ENCODE results near the gene FGF8.
"Not testable (repeated sequence)": the region's sequence is repeated elsewhere in the genome, so short reads cannot be mapped to it uniquely, and the experiment has no call there.

The FGF8 gene, protein sequence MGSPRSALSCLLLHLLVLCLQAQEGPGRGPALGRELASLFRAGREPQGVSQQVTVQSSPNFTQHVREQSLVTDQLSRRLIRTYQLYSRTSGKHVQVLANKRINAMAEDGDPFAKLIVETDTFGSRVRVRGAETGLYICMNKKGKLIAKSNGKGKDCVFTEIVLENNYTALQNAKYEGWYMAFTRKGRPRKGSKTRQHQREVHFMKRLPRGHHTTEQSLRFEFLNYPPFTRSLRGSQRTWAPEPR

DNA sequence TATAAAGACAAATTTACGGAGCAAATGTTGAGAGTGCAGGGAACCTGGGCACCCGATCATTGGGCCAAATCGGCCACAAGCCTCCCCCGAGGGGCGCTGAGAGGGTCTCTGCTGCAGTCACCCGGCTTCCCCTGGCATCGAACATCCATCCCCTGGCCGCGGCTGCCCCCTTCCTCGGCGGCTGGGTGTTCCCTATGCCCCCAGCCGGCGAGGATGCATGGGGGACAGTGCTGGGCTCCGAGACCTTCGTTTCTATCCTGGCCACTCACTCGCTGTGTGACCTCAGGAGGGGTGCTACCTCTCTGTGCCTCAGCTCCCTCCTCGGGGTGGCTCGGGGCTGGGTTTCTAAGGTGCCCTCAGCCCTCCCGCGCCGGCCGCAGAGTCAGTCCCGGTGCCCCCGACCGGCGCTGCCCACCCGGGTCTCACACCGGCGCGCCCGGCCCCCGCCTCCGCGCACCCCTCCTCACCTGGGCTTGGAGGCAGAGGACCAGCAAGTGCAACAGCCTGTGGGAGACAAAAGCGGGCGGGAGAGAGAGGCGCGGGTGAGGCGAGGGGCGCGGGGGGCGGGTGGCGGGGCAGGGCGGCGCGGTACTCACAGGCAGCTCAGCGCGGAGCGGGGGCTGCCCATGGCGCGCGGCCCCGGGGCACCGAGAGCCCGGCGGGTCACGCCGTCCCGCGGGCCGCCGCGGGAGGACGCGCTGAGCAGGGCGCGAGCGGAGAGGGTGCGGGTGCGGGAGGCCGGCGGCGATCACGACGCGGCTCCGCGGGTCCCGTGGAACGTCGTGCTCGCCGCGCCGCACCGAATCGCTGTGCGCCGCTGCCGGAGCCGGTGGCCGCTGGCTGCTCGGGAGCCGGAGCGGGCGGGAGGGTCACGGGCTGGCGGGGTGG is at the start of gene FGF8:
Gene FGF8, minus strand, starts transcription at position 842 of the 888 bp plus-strand sequence. Its CDS starts 214 bp downstream, at position 628.
- no peak for DNase-seq

DNA sequence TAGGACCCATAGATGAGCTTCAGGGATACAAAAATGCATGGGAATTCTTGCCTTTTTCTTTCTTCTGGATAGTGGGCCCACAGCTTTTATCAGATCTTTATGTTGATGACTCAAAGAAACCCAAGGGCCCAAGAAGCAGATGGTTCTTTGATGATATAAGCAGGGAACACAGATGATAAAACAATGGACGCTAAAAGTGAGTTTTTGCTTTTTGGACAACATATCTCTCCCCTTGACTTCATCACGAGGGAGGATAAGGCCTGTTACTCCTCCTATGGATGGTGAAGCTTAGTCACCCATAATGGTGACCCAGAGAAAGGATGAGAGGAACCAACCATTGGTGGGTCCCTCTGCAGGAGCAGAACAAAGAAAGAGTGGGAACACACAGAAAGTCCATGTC is 48.8 kb upstream of the FGF8 start:
- DNase-seq: no peak

DNA sequence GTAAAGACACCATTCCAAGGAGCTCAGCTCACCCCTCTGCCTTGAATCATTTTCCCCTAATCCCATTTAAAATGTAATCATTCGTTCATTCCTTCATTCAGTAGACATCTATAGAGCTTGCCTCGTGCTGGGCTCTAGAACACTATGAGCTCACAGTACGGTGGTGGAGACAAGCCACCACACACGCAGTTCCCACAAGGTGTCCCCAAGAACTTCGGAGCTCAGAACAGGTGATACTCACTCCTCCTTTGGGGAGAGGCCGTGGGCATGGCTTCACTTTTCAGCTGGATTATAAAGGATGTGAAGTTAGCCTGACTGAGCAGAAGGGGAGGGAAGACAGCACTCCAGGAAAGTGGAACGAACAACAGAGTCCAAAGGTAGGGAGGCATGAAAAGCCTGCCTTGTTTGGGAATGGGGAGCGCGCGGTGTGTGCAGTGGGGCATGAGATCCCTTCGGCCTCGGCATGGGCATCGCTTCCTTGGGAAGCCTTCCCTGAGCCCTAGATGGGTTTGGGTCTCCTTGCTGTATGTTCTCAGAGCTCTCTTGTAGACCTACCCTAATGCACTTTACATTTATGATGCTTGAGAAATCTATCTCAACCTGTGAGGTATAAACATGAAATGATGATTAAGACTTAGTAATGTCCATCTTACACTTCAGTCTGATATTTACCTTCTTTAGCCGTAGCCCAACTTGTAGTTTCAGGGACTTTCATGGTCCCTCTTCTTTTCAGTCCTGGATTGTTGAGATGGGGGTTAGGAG is 43.1 kb upstream of the FGF8 start:
- peak; percentile 9 for DNase-seq

DNA sequence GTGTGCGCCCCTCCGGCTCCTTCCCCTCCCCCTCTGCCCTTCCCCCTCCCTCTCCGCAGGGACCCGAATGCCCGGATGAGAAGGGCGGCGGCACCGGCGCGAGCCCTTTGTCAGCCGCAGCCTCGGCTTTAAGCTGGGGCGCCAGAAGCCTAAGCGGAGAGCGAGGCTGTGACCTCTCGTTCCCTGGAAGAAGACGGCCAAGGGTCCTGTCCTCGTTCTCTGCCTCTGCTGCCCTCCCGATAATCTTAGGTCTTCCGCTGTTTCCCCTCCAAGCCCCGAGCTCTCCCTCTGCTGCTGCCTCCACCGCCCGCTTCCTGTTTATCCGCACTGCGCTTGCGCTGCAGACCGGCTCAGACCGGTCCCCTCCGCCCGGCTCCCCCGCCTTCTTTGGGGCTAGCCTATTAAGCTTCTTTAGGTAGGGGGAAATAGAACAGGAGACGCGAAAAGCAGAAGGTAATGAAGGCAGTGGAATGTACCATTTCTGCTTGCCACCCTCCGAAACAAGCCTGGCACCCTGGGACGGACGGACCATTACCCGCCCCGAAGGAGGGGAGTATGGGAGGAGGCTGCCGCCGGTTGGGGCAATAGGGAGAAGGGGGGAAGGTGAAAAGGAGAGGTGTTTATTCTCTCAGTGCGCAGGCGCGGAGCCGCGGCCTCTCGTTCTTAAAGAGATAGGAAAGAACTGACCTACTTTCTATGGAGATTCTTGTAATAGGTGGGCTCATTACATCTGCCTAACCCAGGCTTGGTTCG is 42.4 kb upstream of the FGF8 start, which contains the start of gene OGA:
Gene OGA, minus strand, starts transcription at position 326 of the 753 bp plus-strand sequence. CDS start 422 bp downstream, outside the sequence.
- peak; percentile 88 for DNase-seq

DNA sequence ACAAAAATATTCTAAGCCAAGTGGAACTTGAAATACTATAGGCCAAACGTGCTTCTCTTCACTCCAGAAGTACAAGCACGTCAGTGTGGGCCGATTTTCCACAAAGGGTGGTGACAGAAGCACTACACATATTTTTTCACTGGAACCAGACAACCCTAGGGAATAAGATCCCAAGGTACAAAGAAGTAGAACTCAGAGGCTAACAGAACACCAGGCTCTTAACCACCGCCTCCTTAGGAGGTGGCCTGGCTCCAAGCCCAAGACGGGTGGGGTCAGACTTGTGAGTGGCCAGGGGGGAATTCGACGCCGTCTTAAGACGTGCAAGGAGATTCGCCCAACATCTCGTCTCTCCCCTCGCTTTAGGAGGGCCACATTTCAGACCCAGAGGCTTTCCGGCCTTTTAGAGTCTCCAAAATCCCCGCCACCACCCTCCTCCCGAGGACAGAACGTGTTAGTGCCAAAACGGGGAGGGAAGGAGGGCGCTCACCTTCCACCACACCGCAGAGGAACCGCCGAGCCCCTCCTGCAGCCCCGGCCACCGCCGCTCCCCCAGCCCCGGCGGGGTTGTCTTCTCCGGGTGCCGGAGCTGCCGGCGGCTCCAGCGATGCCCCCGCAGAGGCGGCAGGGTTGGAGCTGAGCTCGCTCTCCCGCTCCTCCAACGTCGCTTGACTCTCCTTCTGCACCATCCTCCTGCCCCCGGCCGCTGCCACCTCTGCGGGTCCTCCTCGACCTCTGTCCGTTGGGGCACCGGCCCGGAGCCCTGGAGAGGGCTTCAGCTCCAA is 41.6 kb upstream of the FGF8 start:
- DNase-seq: peak; percentile 57

DNA sequence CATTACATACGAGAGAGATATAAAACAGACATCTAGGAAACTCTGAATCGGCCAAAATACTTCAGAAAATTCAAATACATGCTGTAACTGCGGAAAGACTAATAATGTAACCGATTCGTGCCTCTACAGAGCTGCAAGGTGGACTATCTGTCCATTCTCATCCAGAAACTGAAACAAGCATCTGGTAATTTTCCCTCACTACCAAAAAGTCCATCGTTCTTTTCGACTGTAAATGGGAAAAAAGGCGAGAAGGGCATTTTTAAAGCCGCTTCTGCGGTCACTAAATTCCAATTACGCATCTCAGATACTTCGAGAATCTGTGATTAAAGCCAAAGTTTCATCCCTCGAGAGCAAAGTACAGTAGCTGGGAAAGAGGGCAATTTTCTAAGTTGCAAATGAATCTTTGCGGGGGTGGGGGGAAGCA is 41.0 kb upstream of the FGF8 start:
- DNase-seq: no peak

DNA sequence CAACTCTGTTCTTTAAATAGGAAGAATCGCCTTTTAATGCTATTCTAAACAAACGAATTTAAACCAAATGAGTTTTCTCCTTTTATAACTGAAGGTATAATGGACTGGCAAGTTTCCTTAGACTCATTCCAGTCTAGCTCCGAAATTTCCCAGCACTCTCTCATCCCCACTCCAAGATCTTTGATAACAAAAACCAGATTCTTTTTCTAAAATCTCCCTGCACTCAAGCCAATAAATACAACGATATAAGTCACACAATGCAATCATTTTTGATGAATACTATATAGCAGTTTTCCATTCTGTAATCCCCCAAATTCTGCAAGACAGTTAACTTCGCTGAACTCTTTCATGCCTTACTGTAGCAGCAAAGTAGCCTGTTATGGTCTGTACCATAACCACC is 40.5 kb upstream of the FGF8 start:
- no peak for DNase-seq

DNA sequence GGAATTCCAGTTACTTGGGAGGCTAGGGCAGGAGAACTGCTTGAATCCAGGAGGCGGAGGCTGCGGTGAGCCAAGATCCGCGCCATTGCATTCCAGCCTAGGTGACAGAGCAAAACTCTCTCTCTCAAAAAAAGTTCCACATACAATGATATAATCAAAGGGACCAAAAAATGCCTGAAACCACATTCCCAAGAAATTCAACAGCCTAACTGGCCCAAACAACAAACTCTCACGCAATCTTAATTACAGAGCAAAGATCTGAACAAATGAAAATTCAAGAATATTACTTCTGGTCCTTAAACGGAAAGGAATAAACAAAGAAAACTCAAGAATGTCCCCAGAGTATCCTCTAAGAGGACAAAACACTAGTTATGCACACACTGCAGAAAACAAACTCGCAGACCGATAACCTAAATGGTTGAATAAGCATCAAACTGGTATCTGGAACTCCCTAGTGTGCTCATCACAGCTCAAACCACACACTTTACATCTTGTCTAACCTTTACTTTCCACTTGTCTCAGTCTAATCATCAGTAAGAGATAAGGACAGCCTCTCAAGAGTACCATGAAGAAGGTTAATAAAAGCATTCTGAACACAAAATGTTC is 38.7 kb upstream of the FGF8 start:
- DNase-seq: peak; percentile 27

DNA sequence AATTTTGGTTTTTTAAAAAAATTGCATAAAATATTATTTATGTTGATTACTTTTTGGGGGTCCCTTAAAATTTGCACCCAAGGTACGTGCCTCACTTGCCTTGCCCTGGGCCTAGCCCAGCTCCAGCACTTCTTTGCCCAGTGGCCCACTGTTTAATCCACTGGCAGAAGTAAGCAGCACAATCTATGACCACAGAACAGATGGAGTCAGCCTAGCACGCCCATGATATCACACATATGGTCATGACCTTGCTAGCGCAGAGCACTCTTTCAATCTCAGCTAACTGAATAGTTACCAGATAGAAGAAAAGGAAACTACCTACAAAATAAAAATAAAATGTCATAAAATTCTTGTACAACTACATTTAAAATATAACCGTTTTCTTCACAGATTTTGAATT is 36.7 kb upstream of the FGF8 start:
- DNase-seq: no peak

DNA sequence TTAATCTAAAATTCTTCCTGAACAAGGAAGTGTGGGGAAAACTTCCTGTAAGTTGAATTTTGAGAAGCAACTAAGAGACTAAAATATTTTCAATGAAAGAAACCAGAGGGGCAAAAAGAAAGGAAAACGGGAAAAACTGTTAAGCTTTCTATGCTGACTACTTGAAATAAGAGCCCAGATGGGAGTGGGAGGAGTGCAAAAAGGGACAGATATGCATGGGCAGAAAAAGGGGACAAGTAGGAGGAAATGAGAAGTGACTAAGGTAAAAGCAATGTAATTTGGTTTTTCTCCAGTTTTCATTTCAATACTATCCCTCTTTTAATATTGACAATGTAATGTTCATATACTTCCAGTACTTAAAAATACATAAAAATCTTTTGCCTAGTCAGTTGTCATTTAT is 31.2 kb upstream of the FGF8 start:
- DNase-seq: no peak

DNA sequence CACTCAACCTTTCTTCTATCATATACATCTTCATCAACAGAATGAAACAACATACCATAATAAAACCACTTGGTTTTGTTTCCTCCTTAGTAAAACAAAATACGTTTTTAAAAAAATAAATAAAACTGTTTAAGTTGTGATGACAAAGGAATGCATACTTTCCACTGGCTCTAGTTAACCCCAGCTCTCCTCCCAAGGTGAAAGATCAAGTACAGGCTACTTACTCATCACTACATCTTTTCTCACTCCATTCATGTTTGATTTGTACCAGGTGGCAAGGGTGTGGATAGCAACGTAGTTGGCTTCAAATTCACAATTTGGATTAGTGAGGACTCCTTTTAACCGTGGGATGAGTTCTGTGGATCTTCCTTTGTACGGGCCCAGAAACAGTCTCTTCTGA is 27.6 kb upstream of the FGF8 start:
- no peak for DNase-seq

DNA sequence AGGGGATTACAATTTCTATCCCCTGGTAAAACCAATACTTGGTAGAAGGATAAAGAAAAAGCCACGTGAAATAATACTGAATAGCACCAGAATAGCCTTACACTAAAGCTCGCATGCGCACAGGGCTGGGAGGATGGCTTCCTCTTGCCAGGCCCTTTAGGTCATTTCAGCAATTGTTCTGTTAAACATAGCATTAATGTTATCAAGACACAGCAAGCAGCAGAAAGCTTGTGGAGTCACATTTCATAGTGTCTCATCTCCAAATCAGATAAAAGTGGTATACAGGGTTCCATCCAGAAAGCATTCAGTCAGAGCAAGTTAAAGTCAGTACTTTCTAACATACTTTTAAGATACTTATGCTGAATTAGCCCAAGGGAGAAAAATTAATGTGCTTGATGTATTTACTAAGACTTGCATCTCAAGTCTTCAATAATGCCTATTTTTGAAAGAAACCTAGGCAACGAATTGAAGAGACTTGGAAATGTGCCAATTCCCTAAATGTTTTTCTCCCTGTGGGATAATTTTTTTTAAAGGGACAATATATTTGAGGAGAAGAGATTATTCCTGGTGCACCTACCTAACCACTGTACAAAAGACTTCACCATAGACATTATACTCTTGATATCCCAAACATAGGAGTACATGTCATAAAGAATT is 21.6 kb upstream of the FGF8 start:
- DNase-seq: no peak

DNA sequence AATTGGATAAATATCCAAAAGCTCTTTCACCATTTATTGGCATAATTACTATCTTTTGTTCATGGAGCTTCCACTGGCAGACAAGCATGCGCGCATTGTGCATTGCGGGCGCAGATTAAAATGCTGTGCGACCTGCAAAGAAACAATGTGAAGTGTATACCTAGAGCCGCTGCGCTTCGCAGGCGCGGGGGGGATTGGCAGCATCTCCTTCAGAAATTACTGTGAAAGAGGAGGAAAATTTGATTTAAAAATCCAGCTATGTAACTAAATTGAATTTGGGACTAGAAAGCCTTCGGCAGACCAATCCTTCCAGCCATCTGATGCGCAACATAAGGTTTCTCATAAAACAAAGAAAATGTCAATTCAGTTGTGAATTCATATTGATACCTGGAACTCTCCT is 17.6 kb upstream of the FGF8 start:
- no peak for DNase-seq

DNA sequence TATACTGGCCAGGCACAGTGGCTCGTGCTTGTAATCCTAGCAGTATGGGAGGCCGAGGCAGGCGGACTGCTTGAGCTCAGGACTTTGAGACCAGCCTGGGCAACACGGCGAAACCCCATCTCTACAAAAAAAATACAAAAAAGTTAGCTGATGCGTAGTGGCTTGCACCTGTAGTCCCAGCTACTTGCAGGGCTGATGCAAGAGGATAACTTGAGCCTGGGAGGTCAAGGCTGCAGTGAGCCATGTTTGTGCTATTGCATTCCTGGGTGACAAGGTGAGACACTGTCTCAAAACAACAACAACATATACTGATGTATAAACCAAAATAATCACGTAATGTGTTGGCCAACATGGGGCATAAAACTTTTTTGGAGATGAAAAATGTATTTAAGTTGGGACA is 13.8 kb upstream of the FGF8 start:
- DNase-seq: no peak

DNA sequence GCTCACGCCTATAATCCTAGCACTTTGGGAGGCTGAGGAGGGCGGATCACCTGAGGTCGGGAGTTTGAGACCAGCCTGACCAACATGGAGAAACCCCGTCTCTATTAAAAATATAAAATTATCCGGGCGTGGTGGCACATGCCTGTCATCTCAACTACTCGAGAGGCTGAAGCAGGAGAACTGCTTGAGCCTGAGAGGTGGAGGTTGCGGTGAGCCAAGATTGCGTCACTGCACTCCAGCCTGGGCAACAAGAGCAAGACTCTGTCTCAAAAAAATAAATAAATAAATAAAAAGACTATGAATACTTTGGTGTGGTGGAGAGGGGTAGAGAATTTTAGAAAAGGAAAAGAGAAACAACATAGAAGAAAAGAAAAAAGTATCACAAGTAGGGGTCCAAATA is 13.3 kb upstream of the FGF8 start:
- not testable (repeated sequence) for DNase-seq

DNA sequence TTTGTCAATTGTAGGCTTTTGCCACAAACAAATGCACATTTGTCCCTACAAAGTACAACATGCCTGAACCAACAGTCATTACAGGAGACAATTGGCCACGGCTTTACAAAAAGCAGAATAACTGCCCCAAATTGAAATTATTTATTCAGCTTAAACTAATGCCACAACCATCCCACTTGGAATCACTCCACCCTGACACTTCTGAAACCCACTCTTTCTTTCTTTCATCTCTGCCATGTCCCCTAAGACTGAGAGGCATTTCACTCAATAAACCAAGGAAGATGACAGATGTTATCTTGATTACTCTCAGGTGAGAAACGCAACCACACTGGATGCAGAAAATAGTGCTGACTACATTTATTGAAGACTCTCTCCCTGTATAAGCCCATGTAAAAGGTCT is 9.9 kb upstream of the FGF8 start:
- DNase-seq: no peak

DNA sequence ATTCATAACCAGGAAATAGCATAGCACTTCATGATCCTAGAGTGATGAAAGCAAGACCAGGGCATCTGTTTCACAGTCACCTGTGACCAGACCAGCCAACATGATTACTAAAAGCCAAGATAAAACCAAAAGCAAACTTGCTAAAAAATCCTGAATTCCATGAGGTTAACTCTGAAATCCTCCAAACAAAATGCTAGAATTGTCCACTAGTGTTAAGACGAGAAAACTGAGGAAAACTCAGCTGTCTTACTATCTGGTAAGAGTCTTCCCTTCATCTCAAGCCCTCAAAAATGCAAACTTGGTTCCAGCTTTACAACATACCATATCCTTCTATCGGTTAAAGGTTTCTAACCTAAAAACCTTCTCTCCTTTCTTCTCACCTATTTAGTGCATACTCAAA is 8.6 kb upstream of the FGF8 start:
- no peak for DNase-seq

DNA sequence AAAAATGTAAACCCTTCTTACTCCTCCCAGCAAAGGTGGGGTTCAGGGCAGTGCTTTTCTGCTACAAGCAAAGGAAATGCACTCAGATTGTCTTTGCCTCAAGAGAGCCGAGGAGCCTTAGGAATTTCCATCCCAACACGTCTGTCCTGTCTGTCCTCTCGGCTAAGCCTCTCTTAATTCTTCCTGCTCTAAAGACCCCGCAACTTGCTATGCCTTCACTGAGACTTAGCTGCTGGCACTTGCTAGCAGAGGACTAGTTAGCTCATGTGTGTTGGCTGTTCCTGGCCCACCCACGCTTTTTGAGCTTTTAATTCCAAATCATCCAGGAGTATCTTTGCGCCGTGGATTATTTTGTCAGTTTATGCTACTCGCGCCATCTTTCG is 7.8 kb upstream of the FGF8 start:
- no peak for DNase-seq

DNA sequence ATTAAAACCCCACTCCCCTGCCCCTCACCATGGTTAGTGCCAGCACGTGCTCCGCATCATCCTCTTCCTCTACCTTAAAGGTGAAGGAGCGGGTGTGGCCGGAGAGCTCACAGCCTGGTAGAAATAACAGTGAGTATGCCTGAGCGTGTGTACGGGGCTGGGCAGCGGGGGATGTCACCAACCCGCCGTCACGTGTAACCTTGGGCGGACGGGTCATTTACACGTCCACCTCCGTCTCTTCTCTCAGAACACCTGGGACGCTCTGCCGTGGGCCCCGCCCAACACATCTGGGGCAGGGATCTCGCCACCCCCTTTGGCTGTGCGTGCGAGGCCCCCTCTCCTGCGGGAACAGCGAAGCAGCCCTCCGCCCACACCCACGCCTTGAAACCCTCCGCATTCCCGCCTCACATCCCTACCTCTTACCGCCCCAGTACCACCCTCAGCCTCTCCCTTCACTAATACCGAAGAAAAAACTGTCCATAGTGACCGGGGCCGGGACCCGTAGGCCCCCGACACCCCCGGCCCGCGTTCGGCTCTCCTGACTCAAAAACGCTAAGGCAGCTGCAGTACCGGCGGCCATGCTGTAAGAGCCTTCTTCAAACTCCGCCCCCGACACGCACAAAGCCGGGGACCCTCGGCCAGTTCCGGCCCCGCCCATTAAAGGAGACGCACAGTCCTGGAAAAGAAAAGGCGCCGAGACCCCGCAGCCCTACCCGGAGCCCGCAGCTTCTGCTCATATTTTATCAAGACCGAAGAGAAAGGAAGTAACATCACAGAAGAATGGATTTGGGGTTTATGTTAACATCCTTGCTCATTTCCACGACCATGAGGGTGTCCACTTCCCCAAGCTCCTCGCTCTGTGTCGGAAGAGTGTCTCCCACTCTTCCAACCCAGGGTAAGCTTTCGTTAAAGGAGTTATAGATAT is 7.2 kb upstream of the FGF8 start, which contains the start of gene NPM3:
Gene NPM3, minus strand, starts transcription at position 636 of the 925 bp plus-strand sequence. Its CDS starts 56 bp downstream, at position 580.
- peak; percentile 51 for DNase-seq
